ENCODE results near the gene ISY1.

GRCh38 chr3:129197321-129197720, 36.5 kb upstream of the ISY1 start:
- TF ChIP-seq, protein P1, sequence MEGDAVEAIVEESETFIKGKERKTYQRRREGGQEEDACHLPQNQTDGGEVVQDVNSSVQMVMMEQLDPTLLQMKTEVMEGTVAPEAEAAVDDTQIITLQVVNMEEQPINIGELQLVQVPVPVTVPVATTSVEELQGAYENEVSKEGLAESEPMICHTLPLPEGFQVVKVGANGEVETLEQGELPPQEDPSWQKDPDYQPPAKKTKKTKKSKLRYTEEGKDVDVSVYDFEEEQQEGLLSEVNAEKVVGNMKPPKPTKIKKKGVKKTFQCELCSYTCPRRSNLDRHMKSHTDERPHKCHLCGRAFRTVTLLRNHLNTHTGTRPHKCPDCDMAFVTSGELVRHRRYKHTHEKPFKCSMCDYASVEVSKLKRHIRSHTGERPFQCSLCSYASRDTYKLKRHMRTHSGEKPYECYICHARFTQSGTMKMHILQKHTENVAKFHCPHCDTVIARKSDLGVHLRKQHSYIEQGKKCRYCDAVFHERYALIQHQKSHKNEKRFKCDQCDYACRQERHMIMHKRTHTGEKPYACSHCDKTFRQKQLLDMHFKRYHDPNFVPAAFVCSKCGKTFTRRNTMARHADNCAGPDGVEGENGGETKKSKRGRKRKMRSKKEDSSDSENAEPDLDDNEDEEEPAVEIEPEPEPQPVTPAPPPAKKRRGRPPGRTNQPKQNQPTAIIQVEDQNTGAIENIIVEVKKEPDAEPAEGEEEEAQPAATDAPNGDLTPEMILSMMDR (IDR thresholded peaks at IDR 0.05; ENCODE audit: insufficient read depth, low read length) = no peak
- TF ChIP-seq POLR2AphosphoS5 (IDR thresholded peaks at IDR 0.05; ENCODE audit: low read depth) (no peak), REST (IDR thresholded peaks at IDR 0.05; ENCODE audit: insufficient replicate concordance, low read depth) (no peak), GABPA (IDR thresholded peaks at IDR 0.05; ENCODE audit: low read depth) (no peak)

Data from HL-60 (cell line).